Left lung (tissue), 10 donors: ENCODE measurements around the gene CCDC127. TPM values are rescaled to one million over a fixed set of nuclear protein-coding genes. Genes with fewer than 3 reads are reported as not detected.

ENCODE experiments used
- ATAC-seq: fragments of 200-7000 bp; cut with Tn5 transposase; one replicate; pipeline ENCODE4 v1.9.1; 2020; ENCODE audit warnings: moderate library complexity
- DNase-seq, 4 donors: peaks; one replicate each; pipeline ENCODE4 v3.0.0-alpha.2; 2013 to 2020
- H3K27ac ChIP-seq, 2 donors: fragments of 200-600 bp; sonication (generic) in 1 of 2; one replicate each; pipeline versions ENCODE4 v1.5.0 to v1.8.0; 2020 to 2021
- H3K27me3 ChIP-seq, 2 donors: fragments of 200-600 bp; sonication (generic) in 1 of 2; one replicate each; pipeline versions ENCODE4 v1.5.0 to v1.8.0; 2020 to 2021
- H3K36me3 ChIP-seq, 2 donors: fragments of 200-600 bp; sonication (generic) in 1 of 2; one replicate each; pipeline versions ENCODE4 v1.5.0 to v1.8.0; 2020 to 2021
- H3K4me1 ChIP-seq, 2 donors: fragments of 200-600 bp; one replicate each; pipeline ENCODE4 v1.8.0; 2021
- H3K4me3 ChIP-seq, 2 donors: fragments of 200-600 bp; sonication (generic) in 1 of 2; one replicate each; pipeline versions ENCODE4 v1.5.0 to v1.8.0; 2020 to 2021; ENCODE audit warnings: mild to moderate bottlenecking in 1 of 2
- H3K9me3 ChIP-seq, 2 donors: fragments of 200-600 bp; sonication (generic) in 1 of 2; one replicate each; pipeline versions ENCODE4 v1.5.0 to v1.8.0; 2020 to 2021
- intact Hi-C, 2 donors: fragments of 100-400 bp; cut with DNase I; formaldehyde crosslinking; loops; one replicate each; pipeline versions ENCODE4 v1.11.2 to v1.14.2; 2022
- polyA plus RNA-seq, 6 donors: library from polyadenylated mRNA; unstranded; fragments of 120-200 nt; gene quantifications; one replicate each; pipeline ENCODE4 v1.2.1, GENCODE V29; 2013; ENCODE audit not compliant: insufficient read length in 6 of 6
- total RNA-seq, 2 donors: library from RNA; stranded (reverse); fragmentation: NEBNext Ultra II Directional; extraction: Animal tissue kit (Norgen Biotek cat#: 25700); gene quantifications; one replicate each; pipeline ENCODE4 v1.2.1, GENCODE V29; 2021
- TF ChIP-seq, protein P1 (sequence below), 2 donors: fragments of 200-600 bp; sonication (generic) in 1 of 2; IDR thresholded peaks; one replicate each; pipeline versions ENCODE4 v1.5.0 to v1.8.0; 2021; ENCODE audit warnings: antibody characterized with exemption in 2 of 2
- donor health status: DM: no; HTN: yes; CAD: no.
- donor health status: DM: no; HTN: no; CAD: no.

Gene CCDC127
- total and polyA plus RNA-seq, 8 donors, result 5.2 to 17.0 (median 13.3) TPM

DNA sequence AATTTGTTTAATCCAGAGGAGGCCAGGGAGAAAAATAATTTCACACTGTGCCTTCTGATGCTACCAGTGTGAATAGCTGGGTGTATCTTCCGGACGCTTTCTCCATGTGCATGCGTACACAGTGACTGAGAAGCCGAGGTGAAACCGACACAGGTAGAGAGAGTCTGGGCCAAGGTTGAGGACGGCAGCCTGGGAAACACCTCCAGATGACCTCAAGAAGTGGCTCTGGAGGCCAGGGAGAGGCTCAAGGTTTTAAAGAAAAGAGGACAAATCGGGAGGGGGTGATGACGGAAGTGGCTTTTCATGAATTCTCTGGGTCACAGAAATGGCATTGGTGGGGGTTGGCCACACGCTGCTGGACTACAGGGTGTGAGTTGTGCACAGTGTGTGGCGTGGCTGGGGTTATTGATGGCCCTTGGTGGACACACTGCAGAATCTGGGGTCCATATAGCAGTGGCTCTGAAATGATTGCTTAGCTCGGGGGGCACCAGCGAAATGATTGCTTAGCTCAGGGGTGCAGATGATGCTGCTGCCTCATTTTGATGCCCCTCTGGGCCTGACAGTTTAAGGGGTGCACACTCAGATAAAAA, 60.7 kb downstream of the CCDC127 start:
- TF ChIP-seq, protein P1, sequence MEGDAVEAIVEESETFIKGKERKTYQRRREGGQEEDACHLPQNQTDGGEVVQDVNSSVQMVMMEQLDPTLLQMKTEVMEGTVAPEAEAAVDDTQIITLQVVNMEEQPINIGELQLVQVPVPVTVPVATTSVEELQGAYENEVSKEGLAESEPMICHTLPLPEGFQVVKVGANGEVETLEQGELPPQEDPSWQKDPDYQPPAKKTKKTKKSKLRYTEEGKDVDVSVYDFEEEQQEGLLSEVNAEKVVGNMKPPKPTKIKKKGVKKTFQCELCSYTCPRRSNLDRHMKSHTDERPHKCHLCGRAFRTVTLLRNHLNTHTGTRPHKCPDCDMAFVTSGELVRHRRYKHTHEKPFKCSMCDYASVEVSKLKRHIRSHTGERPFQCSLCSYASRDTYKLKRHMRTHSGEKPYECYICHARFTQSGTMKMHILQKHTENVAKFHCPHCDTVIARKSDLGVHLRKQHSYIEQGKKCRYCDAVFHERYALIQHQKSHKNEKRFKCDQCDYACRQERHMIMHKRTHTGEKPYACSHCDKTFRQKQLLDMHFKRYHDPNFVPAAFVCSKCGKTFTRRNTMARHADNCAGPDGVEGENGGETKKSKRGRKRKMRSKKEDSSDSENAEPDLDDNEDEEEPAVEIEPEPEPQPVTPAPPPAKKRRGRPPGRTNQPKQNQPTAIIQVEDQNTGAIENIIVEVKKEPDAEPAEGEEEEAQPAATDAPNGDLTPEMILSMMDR (IDR thresholded peaks at IDR 0.05), result no peak
- Histone ChIP-seq H3K27ac (no peak overlapping the region), H3K4me1 (no peaks in the 10 kb centered on the region), H3K4me3 (no peak overlapping the region), H3K27me3 (peaks cover 0 to 13% of the 10 kb centered on the region in 2 donors), H3K9me3 (no peaks in the 10 kb centered on the region), H3K36me3 (no peaks in the 10 kb centered on the region)
- intact Hi-C loops, result no loop called here
- ATAC-seq (no peak), DNase-seq (no peak)

DNA sequence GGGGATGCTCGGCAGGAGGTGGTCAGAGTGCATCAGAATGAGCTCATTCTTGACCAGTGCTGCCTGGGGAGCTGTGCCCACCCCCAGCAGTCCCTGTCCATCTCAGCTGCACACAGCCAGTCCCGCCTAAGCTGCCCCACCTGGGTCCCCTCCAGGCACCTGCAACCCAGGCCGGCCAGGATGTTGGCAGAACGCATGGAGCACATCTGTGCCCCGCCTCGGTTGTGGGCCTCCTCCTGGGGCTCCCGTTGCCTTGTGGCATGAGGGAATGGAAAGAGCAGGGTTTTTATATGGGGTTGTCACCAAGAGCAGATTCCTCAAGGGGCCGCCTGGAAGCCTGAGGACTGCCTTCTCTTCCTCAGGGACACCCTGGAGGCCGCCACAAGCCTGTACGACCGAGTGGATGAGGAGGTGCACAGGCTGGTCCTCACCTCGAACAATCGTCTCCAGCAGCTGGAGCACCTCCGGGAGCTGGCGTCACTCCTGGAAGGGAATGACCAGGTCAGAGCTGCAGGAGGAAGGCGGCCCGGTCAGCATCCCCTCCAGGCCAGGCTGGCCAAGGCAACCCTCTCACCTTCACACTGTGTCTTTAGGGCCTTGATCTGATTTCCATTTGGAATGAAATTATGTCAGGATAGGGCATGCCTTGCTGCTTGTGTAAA, 61.4 kb downstream of the CCDC127 start:
- H3K4me1 ChIP-seq, result no peaks in the 10 kb centered on the region
- intact Hi-C loops, result no loop called here
- H3K27me3 ChIP-seq, result peaks cover 0 to 13% of the 10 kb centered on the region in 2 donors
- DNase-seq, result peak in 1 of 4 donors; percentile 72
- ATAC-seq, result no peak
- H3K27ac ChIP-seq, result no peak overlapping the region
- no peaks in the 10 kb centered on the region for H3K9me3 ChIP-seq
- TF ChIP-seq, protein P1 (IDR thresholded peaks at IDR 0.05), result no peak
- H3K36me3 ChIP-seq, result no peaks in the 10 kb centered on the region
- H3K4me3 ChIP-seq, result no peak overlapping the region

DNA sequence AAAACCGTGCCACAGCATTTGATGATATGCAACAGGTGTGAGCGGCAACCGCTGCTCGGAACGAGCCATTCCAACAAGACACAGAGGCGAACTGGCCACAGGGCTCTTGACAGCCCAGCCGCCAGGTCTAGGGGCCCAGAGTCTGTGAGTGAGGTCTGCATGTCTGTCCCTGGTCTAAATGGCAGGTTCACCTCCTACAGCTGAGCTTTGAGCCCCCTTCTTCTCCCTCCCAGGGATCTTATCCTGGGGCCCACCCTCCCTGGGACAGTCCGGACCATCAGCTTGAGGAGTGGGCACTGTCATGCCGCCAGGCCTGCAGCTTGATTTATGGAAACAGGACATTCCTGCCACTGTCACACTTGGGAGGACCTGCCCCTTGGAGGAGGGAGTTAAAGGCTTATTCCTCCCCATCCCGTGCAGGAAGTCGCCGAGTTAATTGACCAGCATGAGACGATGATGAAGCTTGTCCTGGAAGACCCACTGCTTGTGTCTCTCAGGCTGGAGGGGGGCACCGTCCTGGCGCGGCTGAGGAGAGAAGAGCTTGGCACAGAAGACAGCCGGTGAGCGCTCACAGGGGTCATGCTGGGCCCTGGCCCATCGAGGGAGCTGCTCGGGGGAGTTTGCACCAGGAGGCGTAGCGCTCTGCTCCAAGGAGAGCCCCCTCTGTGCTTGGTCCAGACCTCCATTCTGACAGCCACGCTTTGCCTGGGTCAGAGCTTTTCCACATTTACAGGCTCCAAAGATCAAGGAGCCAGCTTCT, 62.1 kb downstream of the CCDC127 start:
- Histone ChIP-seq H3K4me3 (no peak overlapping the region), H3K27me3 (peaks cover 0 to 13% of the 10 kb centered on the region in 2 donors), H3K36me3 (no peaks in the 10 kb centered on the region), H3K27ac (no peak overlapping the region), H3K4me1 (no peaks in the 10 kb centered on the region), H3K9me3 (no peaks in the 10 kb centered on the region)
- TF ChIP-seq, protein P1 (IDR thresholded peaks at IDR 0.05), result no peak
- no peak for ATAC-seq
- intact Hi-C loops, result no loop called here
- DNase-seq, result peak in 1 of 4 donors; percentile 70

DNA sequence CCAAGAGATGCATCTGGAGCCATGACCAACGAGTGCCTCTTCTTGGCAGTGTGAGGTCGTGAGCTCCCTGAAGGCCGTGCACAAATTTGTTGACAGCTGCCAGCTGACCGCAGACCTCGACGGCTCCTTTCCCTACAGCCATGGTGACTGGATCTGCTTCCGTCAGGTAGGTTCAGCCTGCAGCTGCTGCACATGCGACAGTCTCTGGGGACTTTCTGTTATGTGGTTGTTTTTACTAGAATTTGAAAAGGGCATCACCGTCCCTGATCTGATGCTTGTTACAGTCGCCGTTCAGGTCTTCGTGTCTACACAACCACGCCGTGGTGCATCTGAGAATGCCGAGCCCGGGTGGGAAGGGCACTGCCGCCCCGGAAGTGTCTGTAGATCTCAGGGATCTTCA, 63.1 kb downstream of the CCDC127 start:
- no peaks in the 10 kb centered on the region for H3K4me1 ChIP-seq
- H3K4me3 ChIP-seq, result no peak overlapping the region
- H3K27me3 ChIP-seq, result peaks cover 0 to 9% of the 10 kb centered on the region in 2 donors
- TF ChIP-seq, protein P1 (IDR thresholded peaks at IDR 0.05), result no peak
- ATAC-seq, result no peak
- intact Hi-C loops, result no loop called here
- no peaks in the 10 kb centered on the region for H3K9me3 ChIP-seq
- H3K36me3 ChIP-seq, result no peaks in the 10 kb centered on the region
- no peak for DNase-seq
- no peak overlapping the region for H3K27ac ChIP-seq

DNA sequence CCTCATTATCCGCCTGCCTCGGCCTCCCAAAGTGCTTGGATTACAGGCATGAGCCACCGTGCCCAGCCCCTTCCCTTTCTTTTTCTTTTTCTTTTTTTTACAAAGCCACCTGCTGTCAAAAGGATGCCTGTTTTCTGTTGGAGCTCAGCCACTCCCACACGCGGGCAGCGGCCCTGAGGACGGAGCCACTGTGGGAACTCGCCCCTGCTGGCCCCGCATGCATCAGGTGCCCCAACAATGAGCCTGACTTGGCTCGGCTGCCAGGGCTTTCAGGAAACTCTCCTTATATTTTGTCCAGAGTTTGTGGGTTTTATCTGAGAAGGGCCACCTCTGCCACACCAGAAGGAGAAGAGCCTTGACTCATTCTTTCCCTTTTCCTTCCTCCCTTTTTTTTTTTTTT, 63.7 kb downstream of the CCDC127 start:
- no peak overlapping the region for H3K27ac ChIP-seq
- intact Hi-C loops, result no loop called here
- no peaks in the 10 kb centered on the region for H3K36me3 ChIP-seq
- no peak overlapping the region for H3K4me3 ChIP-seq
- TF ChIP-seq, protein P1 (IDR thresholded peaks at IDR 0.05), result no peak
- no peaks in the 10 kb centered on the region for H3K9me3 ChIP-seq
- H3K4me1 ChIP-seq, result no peaks in the 10 kb centered on the region
- DNase-seq (no peak), ATAC-seq (no peak)
- H3K27me3 ChIP-seq, result peaks cover 0 to 7% of the 10 kb centered on the region in 2 donors
